22Rv1 (cell line): ENCODE data around the gene CD79B.

Experiments used
- H3K27ac ChIP-seq: fragments of 450-650 bp; 2 replicates; pipeline ENCODE4 v1.5.1; 2017
- ZFX ChIP-seq: fragments of 450-650 bp; IDR thresholded peaks from 2 replicates; pipeline ENCODE4 v1.6.1; 2017; ENCODE audit warnings: antibody characterized with exemption, borderline replicate concordance
- TF ChIP-seq, protein P1 (sequence below): fragments of 450-650 bp; IDR thresholded peaks from 2 replicates; pipeline ENCODE4 v1.5.1; 2017; ENCODE audit warnings: mild to moderate bottlenecking

CD79B gene

DNA sequence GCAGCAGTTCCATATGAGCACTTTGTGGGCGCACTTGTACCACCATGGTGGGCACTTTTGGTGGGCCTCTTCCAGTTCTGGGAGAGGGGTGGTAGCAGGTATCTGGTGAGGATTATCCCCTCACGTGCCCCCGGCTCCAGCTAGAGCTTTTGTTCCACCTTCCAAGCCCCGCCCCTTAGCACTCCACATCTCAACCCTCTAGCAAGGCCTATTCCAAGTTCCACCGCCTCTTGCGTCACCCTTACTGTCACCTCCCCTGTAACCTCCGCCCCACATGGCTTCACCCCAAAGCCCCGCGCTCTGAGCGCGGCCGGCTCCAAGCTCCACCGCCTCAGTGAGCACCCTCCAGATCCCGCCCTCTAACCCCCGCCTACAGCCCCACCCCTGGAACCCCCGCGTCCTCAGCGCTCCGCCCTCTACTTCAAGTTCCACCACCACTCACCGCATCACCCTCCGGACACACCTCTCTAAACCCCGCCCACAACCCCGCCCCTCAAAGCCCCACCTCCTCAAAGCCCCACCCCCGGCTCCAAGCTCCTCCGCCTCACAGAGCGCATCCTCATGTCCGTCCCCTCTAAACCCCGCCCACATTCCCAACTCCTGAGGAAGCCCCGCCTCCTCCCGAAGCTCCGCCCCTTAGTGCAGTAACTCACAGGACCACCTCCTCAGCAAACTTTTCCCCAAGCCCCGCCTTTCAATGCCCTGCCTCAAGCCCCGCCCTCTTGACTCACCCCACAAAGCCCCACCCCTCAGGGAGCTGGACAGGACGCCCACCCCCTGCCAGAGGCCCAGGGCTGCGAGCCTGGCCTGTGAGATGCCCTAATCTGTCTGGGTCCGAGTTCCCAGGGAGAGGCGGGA lies 29.5 kb upstream of the CD79B start:
- TF ChIP-seq ZFX: no peak
- TF ChIP-seq, protein P1, sequence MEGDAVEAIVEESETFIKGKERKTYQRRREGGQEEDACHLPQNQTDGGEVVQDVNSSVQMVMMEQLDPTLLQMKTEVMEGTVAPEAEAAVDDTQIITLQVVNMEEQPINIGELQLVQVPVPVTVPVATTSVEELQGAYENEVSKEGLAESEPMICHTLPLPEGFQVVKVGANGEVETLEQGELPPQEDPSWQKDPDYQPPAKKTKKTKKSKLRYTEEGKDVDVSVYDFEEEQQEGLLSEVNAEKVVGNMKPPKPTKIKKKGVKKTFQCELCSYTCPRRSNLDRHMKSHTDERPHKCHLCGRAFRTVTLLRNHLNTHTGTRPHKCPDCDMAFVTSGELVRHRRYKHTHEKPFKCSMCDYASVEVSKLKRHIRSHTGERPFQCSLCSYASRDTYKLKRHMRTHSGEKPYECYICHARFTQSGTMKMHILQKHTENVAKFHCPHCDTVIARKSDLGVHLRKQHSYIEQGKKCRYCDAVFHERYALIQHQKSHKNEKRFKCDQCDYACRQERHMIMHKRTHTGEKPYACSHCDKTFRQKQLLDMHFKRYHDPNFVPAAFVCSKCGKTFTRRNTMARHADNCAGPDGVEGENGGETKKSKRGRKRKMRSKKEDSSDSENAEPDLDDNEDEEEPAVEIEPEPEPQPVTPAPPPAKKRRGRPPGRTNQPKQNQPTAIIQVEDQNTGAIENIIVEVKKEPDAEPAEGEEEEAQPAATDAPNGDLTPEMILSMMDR: no peak
- no peak overlapping the region for H3K27ac ChIP-seq

DNA sequence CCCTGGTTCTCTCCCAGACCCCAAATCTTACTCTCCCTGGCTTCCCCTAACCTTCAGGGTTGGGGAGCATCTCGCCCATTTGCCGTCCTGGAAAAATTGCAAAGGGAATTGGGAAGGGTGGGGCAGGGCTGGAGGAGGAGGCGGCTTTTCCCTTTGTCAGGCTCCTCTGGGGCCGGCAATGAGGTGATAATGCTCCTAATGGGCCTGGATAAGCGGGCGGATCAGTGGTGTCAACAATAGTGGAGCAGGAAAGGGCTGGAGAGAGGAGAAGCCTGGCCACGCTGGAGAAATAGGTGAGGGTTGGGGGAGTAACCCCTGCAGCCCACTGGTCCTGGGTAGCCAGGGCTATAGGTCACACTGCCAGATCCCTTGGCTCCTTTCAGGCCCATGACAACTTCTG lies 28.3 kb upstream of the CD79B start:
- no peak overlapping the region for H3K27ac ChIP-seq
- TF ChIP-seq ZFX: no peak
- TF ChIP-seq, protein P1: no peak

DNA sequence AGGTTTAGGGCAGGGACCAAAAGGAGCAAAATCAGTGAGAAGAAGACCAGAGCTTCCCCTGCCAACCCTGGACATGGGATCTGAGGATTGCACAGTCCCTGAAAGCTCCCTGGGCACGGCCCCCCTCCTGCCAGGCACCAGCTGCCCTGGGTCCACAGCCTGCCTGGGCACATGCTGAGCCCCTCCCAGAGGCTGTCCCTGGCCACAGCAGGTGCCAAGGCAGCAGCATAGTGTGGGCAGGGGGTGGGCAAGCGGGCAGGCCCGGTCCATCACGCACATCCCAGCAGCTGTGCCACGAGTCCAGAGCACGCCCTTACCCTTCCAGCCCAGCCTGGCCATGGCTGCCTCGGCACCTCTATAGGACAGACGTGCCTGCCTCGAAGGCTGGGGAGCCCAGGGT lies 27.9 kb upstream of the CD79B start:
- TF ChIP-seq, protein P1: no peak
- TF ChIP-seq ZFX: no peak
- no peak overlapping the region for H3K27ac ChIP-seq

DNA sequence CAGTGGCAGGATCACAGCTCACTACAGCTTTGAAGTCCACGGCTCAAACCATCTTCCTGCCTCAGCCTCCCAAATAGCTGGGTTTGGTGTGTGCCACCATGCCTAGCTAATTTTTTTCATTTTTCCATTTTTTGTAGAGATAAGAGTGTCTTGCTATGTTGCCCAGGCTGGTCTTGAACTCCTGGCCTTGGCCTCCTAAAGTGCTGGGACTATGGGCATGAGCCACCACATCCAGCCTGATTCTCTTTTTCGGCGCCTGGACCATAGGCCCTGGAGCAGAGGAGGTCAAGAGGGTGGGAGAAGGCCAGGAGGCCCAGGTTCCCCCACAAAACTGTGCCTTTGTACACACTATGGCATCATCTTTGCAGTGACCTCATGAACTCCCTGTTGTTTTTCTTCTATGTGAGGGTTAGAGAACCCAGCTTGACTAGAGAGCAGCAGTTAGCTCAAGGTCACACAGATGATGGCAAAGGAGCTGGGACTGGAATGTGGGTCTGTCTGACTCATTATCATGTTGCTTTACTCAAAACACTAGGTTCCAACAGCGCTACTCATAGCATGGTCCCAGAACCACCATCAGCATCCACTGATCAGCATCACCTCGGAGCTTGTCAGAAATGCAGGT lies 24.3 kb upstream of the CD79B start:
- H3K27ac ChIP-seq: no peak overlapping the region
- TF ChIP-seq ZFX: no peak
- TF ChIP-seq, protein P1: no peak

DNA sequence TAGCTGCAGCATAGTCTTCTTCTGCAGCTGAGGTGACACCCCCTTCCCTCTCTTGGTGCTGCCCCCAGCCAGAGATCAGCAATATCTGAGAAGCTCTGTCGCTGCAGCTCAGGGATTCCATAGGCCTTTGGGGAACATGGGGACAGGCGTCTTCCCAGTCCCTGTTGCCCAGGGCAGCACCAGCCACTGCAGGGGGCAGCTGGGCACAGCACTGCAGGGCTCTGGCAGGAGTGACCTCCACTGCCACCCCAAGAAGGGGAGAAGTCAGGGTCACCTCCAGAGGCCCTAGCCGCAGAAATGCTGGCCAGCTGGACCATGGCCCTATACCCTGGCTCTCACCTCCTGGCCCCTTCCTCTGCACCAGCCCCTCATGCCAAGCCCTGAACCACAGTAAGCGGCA lies 23.7 kb upstream of the CD79B start:
- TF ChIP-seq ZFX: no peak
- TF ChIP-seq, protein P1: no peak
- no peak overlapping the region for H3K27ac ChIP-seq

DNA sequence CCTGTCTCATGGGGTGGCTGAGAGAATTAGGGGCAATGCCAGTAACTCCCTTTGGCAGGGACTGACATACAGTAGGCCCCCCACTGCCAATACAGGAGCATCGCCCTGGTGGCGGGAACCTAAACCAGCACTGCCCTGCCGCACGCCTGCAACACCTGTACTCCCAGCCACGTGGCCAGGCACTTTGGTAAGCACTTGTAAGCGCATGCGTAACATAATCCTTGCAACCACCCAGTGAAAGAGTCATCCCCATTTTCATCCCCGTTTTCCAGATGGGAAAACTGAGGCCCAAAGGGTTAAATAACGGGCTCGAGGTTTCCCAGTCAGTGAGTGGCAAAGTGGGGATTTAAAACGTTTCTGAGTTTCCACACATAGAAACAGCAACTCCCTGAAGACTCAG lies 23.1 kb upstream of the CD79B start:
- TF ChIP-seq, protein P1: no peak
- TF ChIP-seq ZFX: no peak
- no peak overlapping the region for H3K27ac ChIP-seq
